Spleen (tissue), 11 donors: ENCODE results near the gene NXPH4. TPM values are rescaled to one million over a fixed set of nuclear protein-coding genes. Genes with fewer than 3 reads are reported as not detected.

Experiments
- DNase-seq: peaks from one replicate; pipeline ENCODE4 v3.0.0-alpha.2; 2020
- H3K27ac ChIP-seq, 8 donors: fragments of 200-600 bp; sonication (generic) in 7 of 8; 1 replicate in 4 of 8; 2 replicates in 4 of 8; pipeline versions ENCODE4 v1.5.0 to v1.8.0; 2016 to 2021; ENCODE audit warnings: inconsistent platforms in 4 of 8, mild to moderate bottlenecking in 4 of 8, moderate library complexity in 1 of 8
- H3K27me3 ChIP-seq, 7 donors: fragments of 200-600 bp; sonication (generic) in 6 of 7; replicated peaks in 1 of 7; 1 replicate in 4 of 7; 2 replicates in 3 of 7; pipeline versions ENCODE4 v1.5.0 to v1.8.0; 2016 to 2021; ENCODE audit warnings: inconsistent platforms in 3 of 7, mild to moderate bottlenecking in 1 of 7
- H3K36me3 ChIP-seq, 6 donors: fragments of 200-600 bp; sonication (generic) in 5 of 6; 1 replicate in 4 of 6; 2 replicates in 2 of 6; pipeline versions ENCODE4 v1.5.0 to v1.8.0; 2016 to 2021; ENCODE audit warnings: inconsistent platforms in 2 of 6
- H3K4me1 ChIP-seq, 6 donors: fragments of 200-600 bp; sonication (generic) in 5 of 6; 1 replicate in 3 of 6; 2 replicates in 3 of 6; pipeline versions ENCODE4 v1.5.0 to v1.8.0; 2016 to 2021; ENCODE audit warnings: inconsistent platforms in 3 of 6
- H3K4me3 ChIP-seq, 8 donors: fragments of 200-600 bp; sonication (generic) in 7 of 8; 1 replicate in 4 of 8; 2 replicates in 4 of 8; pipeline versions ENCODE4 v1.5.0 to v1.8.0; 2016 to 2021; ENCODE audit warnings: inconsistent platforms in 4 of 8, mild to moderate bottlenecking in 4 of 8, moderate library complexity in 2 of 8
- H3K9me3 ChIP-seq, 8 donors: fragments of 200-600 bp; sonication (generic) in 7 of 8; 1 replicate in 4 of 8; 2 replicates in 4 of 8; pipeline versions ENCODE4 v1.5.0 to v1.8.0; 2016 to 2021; ENCODE audit warnings: inconsistent platforms in 4 of 8
- CTCF ChIP-seq, 11 experiments: fragments of 200-600 bp in 7 of 11; fragments of 450-650 bp in 4 of 11; sonication (generic) in 4 of 11; IDR thresholded peaks in 8 of 11; conservative IDR thresholded peaks in 3 of 11; 1 replicate in 7 of 11; 2 replicates in 4 of 11; pipeline versions ENCODE4 v1.4.0 to v1.8.0; 2016 to 2021; ENCODE audit warnings: antibody characterized with exemption in 11 of 11, inconsistent platforms in 4 of 11, mild to moderate bottlenecking in 1 of 11
- POLR2A ChIP-seq, 3 donors: fragments of 450-650 bp; IDR thresholded peaks; one replicate each; pipeline ENCODE4 v1.5.1; 2017; ENCODE audit warnings: antibody characterized with exemption in 3 of 3, mild to moderate bottlenecking in 1 of 3
- POLR2AphosphoS5 ChIP-seq, 3 donors: sonication (generic); formaldehyde crosslinking; IDR thresholded peaks; one replicate each; pipeline ENCODE4 v1.5.1; 2017; ENCODE audit warnings: antibody characterized with exemption in 3 of 3
- WGBS, 5 donors: extraction: QIAGEN DNeasy Blood & Tissue Kit in 3 of 5; methylation state at CpG; one replicate each; pipeline versions ENCODE4 v1.1.5 to v1.1.7; 2013 to 2018; 5-methylcytosine and 5-hydroxymethylcytosine counted together
- intact Hi-C: fragments of 100-400 bp; cut with DNase I; formaldehyde crosslinking; loops from one replicate; pipeline ENCODE4 v1.15.0; 2023; ENCODE audit warnings: low total_unique reads
- polyA plus RNA-seq, 3 donors: library from polyadenylated mRNA; stranded (reverse); fragments of 200-250 nt; gene quantifications; one replicate each; pipeline ENCODE4 v1.2.1, GENCODE V29; 2013
- total RNA-seq, 7 donors: library from RNA; depleted of rRNA in 3 of 7; stranded (reverse); fragments of >200 nt in 3 of 7; fragmentation: NEBNext Ultra II Directional in 4 of 7; extraction: Animal tissue kit (Norgen Biotek cat#: 25700) in 4 of 7; gene quantifications; one replicate each; pipeline versions ENCODE4 v1.1.0 to v1.2.1, GENCODE V29; 2016 to 2021
- donor health status: healthy with polysubstance abuse.
- donor health status: DM: no; HTN: no; CAD: no; lungs with moderate emphysema.
- donor health status: DM: no; HTN: no; CAD: no.
- donor health status: Bipolar disorder and iron deficiency.
- donor health status: healthy.
- donor health status: DM: no; HTN: no; CAD: no.
- donor health status: DM: yes; HTN: yes; CAD: no.

The NXPH4 gene
- total and polyA plus RNA-seq, 10 donors, result 0.11 to 0.60 (median 0.23) TPM; not detected in 4

- TF ChIP-seq POLR2AphosphoS5 (IDR thresholded peaks at IDR 0.05), result no peak
- no peak for TF ChIP-seq POLR2A (IDR thresholded peaks at IDR 0.05)
- TF ChIP-seq CTCF (IDR thresholded peaks at IDR 0.05 in 8 of 11, conservative IDR thresholded peaks at IDR 0.05 in 3 of 11), result no peak
- Histone ChIP-seq H3K4me3 (no peak overlapping the region), H3K4me1 (peaks cover 0 to 6% (median 0%) of the 10 kb centered on the region in 6 donors), H3K27ac (no peak overlapping the region), H3K9me3 (no peaks in the 10 kb centered on the region), H3K36me3 (peaks cover 0 to 85% (median 16%) of the 10 kb centered on the region in 6 donors), H3K27me3 (no peaks in the 10 kb centered on the region)
- 79 to 88% (median 82%) methylated on average over 4 to 12 of the region's 12 CpGs for WGBS, 5 donors
- no peak for DNase-seq
- intact Hi-C loops, result no loop called here
Observed at GRCh38 chr12:57185906-57186508, 30.6 kb upstream of the NXPH4 start.

- intact Hi-C loops, result no loop called here
- H3K4me3 ChIP-seq, result no peak overlapping the region
- DNase-seq, result no peak
- peaks cover 0 to 6% (median 0%) of the 10 kb centered on the region in 6 donors for H3K4me1 ChIP-seq
- H3K27ac ChIP-seq, result no peak overlapping the region
- peaks cover 0 to 94% (median 16%) of the 10 kb centered on the region in 6 donors for H3K36me3 ChIP-seq
- H3K9me3 ChIP-seq, result no peaks in the 10 kb centered on the region
- H3K27me3 ChIP-seq, result no peaks in the 10 kb centered on the region
- TF ChIP-seq POLR2AphosphoS5 (IDR thresholded peaks at IDR 0.05), result peak in 1 of 3 donors; percentile 41
- TF ChIP-seq CTCF (IDR thresholded peaks at IDR 0.05 in 8 of 11, conservative IDR thresholded peaks at IDR 0.05 in 3 of 11), result no peak
- TF ChIP-seq POLR2A (IDR thresholded peaks at IDR 0.05), result no peak
- WGBS, 5 donors, result 79 to 85% (median 81%) methylated on average over 13 to 21 of the region's 21 CpGs
Observed at GRCh38 chr12:57187222-57188089, 29.1 kb upstream of the NXPH4 start.

- intact Hi-C loops, result no loop called here
- no peaks in the 10 kb centered on the region for H3K27me3 ChIP-seq
- 71 to 88% (median 80%) methylated on average over 8 of the region's 8 CpGs for WGBS, 5 donors
- TF ChIP-seq POLR2A (IDR thresholded peaks at IDR 0.05) (no peak), POLR2AphosphoS5 (IDR thresholded peaks at IDR 0.05) (no peak), CTCF (IDR thresholded peaks at IDR 0.05 in 8 of 11, conservative IDR thresholded peaks at IDR 0.05 in 3 of 11) (no peak)
- H3K9me3 ChIP-seq, result no peaks in the 10 kb centered on the region
- no peak for DNase-seq
- H3K4me1 ChIP-seq, result peaks cover 0 to 3% (median 0%) of the 10 kb centered on the region in 6 donors
- no peak overlapping the region for H3K4me3 ChIP-seq
- peaks cover 0 to 100% (median 16%) of the 10 kb centered on the region in 6 donors for H3K36me3 ChIP-seq
- no peak overlapping the region for H3K27ac ChIP-seq
Observed at GRCh38 chr12:57188090-57188425, 28.5 kb upstream of the NXPH4 start.

- 48 to 74% (median 62%) methylated on average over 2 to 6 of the region's 6 CpGs for WGBS, 5 donors
- intact Hi-C loops, result no loop called here
- Histone ChIP-seq H3K36me3 (peaks cover 0 to 100% (median 18%) of the 10 kb centered on the region in 6 donors), H3K4me1 (no peaks in the 10 kb centered on the region), H3K27me3 (no peaks in the 10 kb centered on the region), H3K9me3 (no peaks in the 10 kb centered on the region), H3K27ac (no peak overlapping the region), H3K4me3 (no peak overlapping the region)
- DNase-seq, result no peak
- TF ChIP-seq CTCF (IDR thresholded peaks at IDR 0.05 in 8 of 11, conservative IDR thresholded peaks at IDR 0.05 in 3 of 11), result no peak
- TF ChIP-seq POLR2AphosphoS5 (IDR thresholded peaks at IDR 0.05), result no peak
- TF ChIP-seq POLR2A (IDR thresholded peaks at IDR 0.05), result no peak
Observed at GRCh38 chr12:57190037-57190436, 26.6 kb upstream of the NXPH4 start.
